HEK293 (cell line): ENCODE results near the gene AKR7A3.
A peak's percentile ranks its signal among the peaks of the same experiment; 100 is the strongest.

Experiments
- GFI1B ChIP-seq: fragments of 450-650 bp; formaldehyde crosslinking; IDR thresholded peaks from 2 replicates; pipeline ENCODE4 v1.5.1; 2016; ENCODE audit warnings: missing biosample characterization, missing genetic modification characterization
- GLIS1 ChIP-seq: fragments of 450-650 bp; formaldehyde crosslinking; IDR thresholded peaks from 2 replicates; pipeline ENCODE4 v1.5.1; 2016; ENCODE audit warnings: missing biosample characterization, missing genetic modification characterization
- HOXD13 ChIP-seq: sonication (generic); formaldehyde crosslinking; IDR thresholded peaks from 2 replicates; pipeline ENCODE4 v1.8.0; 2022; ENCODE audit warnings: missing genetic modification reagents, borderline replicate concordance
- IKZF3 ChIP-seq: fragments of 450-650 bp; IDR thresholded peaks from 2 replicates; pipeline ENCODE4 v1.5.0; 2018; ENCODE audit warnings: missing biosample characterization, mild to moderate bottlenecking, missing genetic modification characterization, moderate library complexity
- KLF10 ChIP-seq: fragments of 450-650 bp; IDR thresholded peaks from 2 replicates; pipeline ENCODE4 v1.5.1; 2018; ENCODE audit warnings: missing biosample characterization, mild to moderate bottlenecking, missing genetic modification characterization
- KLF7 ChIP-seq: fragments of 450-650 bp; formaldehyde crosslinking; IDR thresholded peaks from 2 replicates; pipeline ENCODE4 v1.5.1; 2016; ENCODE audit warnings: missing biosample characterization, missing genetic modification characterization, borderline replicate concordance
- KLF9 ChIP-seq: fragments of 450-650 bp; formaldehyde crosslinking; IDR thresholded peaks from 2 replicates; pipeline ENCODE4 v1.5.1; 2016; ENCODE audit warnings: missing biosample characterization, missing genetic modification characterization, low read depth
- OVOL3 ChIP-seq: fragments of 450-650 bp; formaldehyde crosslinking; IDR thresholded peaks from 2 replicates; pipeline ENCODE4 v1.5.1; 2016; ENCODE audit warnings: missing biosample characterization, missing genetic modification characterization
- REPIN1 ChIP-seq: fragments of 450-650 bp; formaldehyde crosslinking; IDR thresholded peaks from 2 replicates; pipeline ENCODE4 v1.5.1; 2017; ENCODE audit warnings: missing biosample characterization, missing genetic modification characterization, low read depth
- YY2 ChIP-seq: fragments of 450-650 bp; formaldehyde crosslinking; IDR thresholded peaks from 2 replicates; pipeline ENCODE4 v1.5.1; 2016; ENCODE audit warnings: missing biosample characterization, missing genetic modification characterization
- ZBTB20 ChIP-seq: fragments of 450-650 bp; formaldehyde crosslinking; IDR thresholded peaks from 2 replicates; pipeline ENCODE4 v1.5.1; 2016; ENCODE audit warnings: missing biosample characterization, missing genetic modification characterization
- ZBTB7A ChIP-seq: fragments of 450-650 bp; formaldehyde crosslinking; IDR thresholded peaks from 2 replicates; pipeline ENCODE4 v1.5.1; 2016; ENCODE audit warnings: low read depth, missing biosample characterization, missing genetic modification characterization
- ZFHX2 ChIP-seq: fragments of 450-650 bp; formaldehyde crosslinking; conservative IDR thresholded peaks from 2 replicates; pipeline ENCODE4 v1.5.1; 2016; ENCODE audit warnings: missing biosample characterization, missing genetic modification characterization
- ZFP3 ChIP-seq: fragments of 450-650 bp; formaldehyde crosslinking; IDR thresholded peaks from 2 replicates; pipeline ENCODE4 v1.5.1; 2016; ENCODE audit warnings: low read depth, missing biosample characterization, missing genetic modification characterization
- ZNF324 ChIP-seq: fragments of 450-650 bp; formaldehyde crosslinking; IDR thresholded peaks from 2 replicates; pipeline ENCODE4 v1.5.1; 2016; ENCODE audit warnings: missing biosample characterization, missing genetic modification characterization
- ZNF391 ChIP-seq: fragments of 450-650 bp; formaldehyde crosslinking; IDR thresholded peaks from 2 replicates; pipeline ENCODE4 v1.5.1; 2016; ENCODE audit warnings: low read depth, missing biosample characterization, missing genetic modification characterization, borderline replicate concordance
- ZNF501 ChIP-seq: fragments of 450-650 bp; formaldehyde crosslinking; IDR thresholded peaks from 2 replicates; pipeline ENCODE4 v1.5.1; 2016; ENCODE audit warnings: missing biosample characterization, missing genetic modification characterization
- ZNF571 ChIP-seq: fragments of 450-650 bp; formaldehyde crosslinking; IDR thresholded peaks from 2 replicates; pipeline ENCODE4 v1.5.0; 2017; ENCODE audit warnings: missing biosample characterization, missing genetic modification characterization
- ZNF600 ChIP-seq: fragments of 450-650 bp; formaldehyde crosslinking; IDR thresholded peaks from 2 replicates; pipeline ENCODE4 v1.5.1; 2016; ENCODE audit warnings: missing biosample characterization, missing genetic modification characterization
- ZNF624 ChIP-seq: fragments of 450-650 bp; formaldehyde crosslinking; IDR thresholded peaks from 2 replicates; pipeline ENCODE4 v1.5.1; 2017; ENCODE audit warnings: missing biosample characterization, missing genetic modification characterization
- ZNF660 ChIP-seq: fragments of 450-650 bp; IDR thresholded peaks from 2 replicates; pipeline ENCODE4 v1.5.1; 2018; ENCODE audit warnings: missing biosample characterization, mild to moderate bottlenecking, missing genetic modification characterization
- ZNF843 ChIP-seq: fragments of 450-650 bp; formaldehyde crosslinking; IDR thresholded peaks from 2 replicates; pipeline ENCODE4 v1.5.1; 2016; ENCODE audit warnings: missing biosample characterization, missing genetic modification characterization
- ZSCAN30 ChIP-seq: fragments of 450-650 bp; IDR thresholded peaks from 2 replicates; pipeline ENCODE4 v1.5.1; 2018; ENCODE audit warnings: missing biosample characterization, mild to moderate bottlenecking, missing genetic modification characterization, moderate library complexity
- TF ChIP-seq, protein P1 (sequence below): fragments of 450-650 bp; formaldehyde crosslinking; optimal IDR thresholded peaks from 2 replicates; pipeline ENCODE3; 2016; ENCODE audit warnings: missing biosample characterization, mild to moderate bottlenecking, missing genetic modification characterization
- TF ChIP-seq, protein P2 (sequence below): fragments of 450-650 bp; formaldehyde crosslinking; IDR thresholded peaks from 2 replicates; pipeline ENCODE4 v1.5.1; 2016; ENCODE audit warnings: missing biosample characterization, missing genetic modification characterization
- TF ChIP-seq, protein P3 (sequence below): fragments of 450-650 bp; formaldehyde crosslinking; IDR thresholded peaks from 2 replicates; pipeline ENCODE4 v1.5.1; 2016; ENCODE audit warnings: missing biosample characterization, missing genetic modification characterization
- TF ChIP-seq, protein P4 (sequence below): fragments of 450-650 bp; formaldehyde crosslinking; IDR thresholded peaks from 2 replicates; pipeline ENCODE4 v1.5.0; 2017; ENCODE audit warnings: missing biosample characterization, missing genetic modification characterization, borderline replicate concordance
- TF ChIP-seq, protein P5 (sequence below): fragments of 450-650 bp; formaldehyde crosslinking; conservative IDR thresholded peaks from 2 replicates; pipeline ENCODE4 v1.5.1; 2016; ENCODE audit warnings: low read depth, missing biosample characterization, missing genetic modification characterization
- TF ChIP-seq, protein P6 (sequence below): fragments of 450-650 bp; formaldehyde crosslinking; IDR thresholded peaks from 2 replicates; pipeline ENCODE4 v1.5.1; 2016; ENCODE audit warnings: missing biosample characterization, missing genetic modification characterization

Gene AKR7A3

DNA sequence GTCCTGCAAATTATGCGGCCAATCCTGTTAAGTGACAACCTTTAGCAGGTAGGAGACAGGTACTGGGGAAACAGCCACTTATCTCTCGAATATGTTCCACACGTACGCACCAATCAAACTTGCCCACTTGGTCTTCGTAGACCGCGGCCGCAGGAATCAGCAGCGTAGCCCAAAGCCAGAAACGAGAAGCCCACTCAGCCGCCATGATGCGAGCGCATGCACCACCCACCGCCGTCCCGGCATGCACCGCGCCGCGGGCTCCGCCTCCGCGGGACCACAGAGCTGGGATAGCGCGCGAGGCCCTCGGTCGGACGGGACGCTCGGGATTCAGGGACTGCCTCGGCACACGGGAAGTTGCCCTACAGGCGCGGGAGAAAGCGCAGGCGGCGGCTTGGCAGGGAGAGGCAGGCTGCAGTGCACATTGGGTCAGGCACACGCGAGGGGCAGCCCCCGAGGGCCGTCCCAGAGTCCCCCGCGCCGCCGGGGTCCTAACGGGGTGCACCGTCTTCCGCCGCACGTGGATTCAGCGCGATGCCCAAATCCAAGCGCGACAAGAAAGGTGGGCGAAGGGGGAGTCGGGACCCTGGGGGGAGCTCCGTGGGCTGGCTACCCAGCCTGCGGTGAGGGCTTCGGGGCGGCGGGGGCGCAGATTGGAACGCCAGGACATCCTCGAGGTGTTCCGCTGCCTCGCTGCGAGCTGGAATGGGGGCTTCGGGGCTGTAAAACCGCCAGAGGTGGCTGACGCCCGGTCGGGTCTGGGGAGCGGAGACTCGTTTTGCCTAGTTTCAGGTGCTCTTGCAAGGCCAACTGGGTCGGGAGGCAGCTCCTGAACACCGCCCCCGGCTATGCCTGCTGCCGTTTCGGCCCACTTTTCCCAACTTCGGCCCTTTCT lies 37.0 kb downstream of the AKR7A3 start, which contains the start of the genes EMC1 and MRTO4 (continued):
- TF ChIP-seq ZNF660 (tag by site-specific recombination): peak; percentile 89; the same call in 1 of the 2 replicates
- TF ChIP-seq ZNF624: no peak
- peak; percentile 77; the same call in 1 of the 2 replicates for TF ChIP-seq ZBTB7A (tag by site-specific recombination)
- no peak for TF ChIP-seq ZNF600
- TF ChIP-seq, protein P1, sequence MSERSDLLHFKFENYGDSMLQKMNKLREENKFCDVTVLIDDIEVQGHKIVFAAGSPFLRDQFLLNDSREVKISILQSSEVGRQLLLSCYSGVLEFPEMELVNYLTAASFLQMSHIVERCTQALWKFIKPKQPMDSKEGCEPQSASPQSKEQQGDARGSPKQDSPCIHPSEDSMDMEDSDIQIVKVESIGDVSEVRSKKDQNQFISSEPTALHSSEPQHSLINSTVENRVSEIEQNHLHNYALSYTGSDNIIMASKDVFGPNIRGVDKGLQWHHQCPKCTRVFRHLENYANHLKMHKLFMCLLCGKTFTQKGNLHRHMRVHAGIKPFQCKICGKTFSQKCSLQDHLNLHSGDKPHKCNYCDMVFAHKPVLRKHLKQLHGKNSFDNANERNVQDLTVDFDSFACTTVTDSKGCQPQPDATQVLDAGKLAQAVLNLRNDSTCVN: peak; percentile 94
- TF ChIP-seq HOXD13 (CRISPR knock-in tag): 0 out of 2 replicates have a peak, but pooled peaks have one; percentile 7
- TF ChIP-seq ZNF571 (tag by site-specific recombination): no peak
- 0 out of 2 replicates have a peak, but pooled peaks have one; percentile 39 for TF ChIP-seq KLF10 (tag by site-specific recombination)
- TF ChIP-seq KLF7 (tag by site-specific recombination): peak; percentile 77
- TF ChIP-seq, protein P2, sequence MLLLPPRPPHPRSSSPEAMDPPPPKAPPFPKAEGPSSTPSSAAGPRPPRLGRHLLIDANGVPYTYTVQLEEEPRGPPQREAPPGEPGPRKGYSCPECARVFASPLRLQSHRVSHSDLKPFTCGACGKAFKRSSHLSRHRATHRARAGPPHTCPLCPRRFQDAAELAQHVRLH (tag by site-specific recombination): peak; percentile 89
- TF ChIP-seq, protein P3, sequence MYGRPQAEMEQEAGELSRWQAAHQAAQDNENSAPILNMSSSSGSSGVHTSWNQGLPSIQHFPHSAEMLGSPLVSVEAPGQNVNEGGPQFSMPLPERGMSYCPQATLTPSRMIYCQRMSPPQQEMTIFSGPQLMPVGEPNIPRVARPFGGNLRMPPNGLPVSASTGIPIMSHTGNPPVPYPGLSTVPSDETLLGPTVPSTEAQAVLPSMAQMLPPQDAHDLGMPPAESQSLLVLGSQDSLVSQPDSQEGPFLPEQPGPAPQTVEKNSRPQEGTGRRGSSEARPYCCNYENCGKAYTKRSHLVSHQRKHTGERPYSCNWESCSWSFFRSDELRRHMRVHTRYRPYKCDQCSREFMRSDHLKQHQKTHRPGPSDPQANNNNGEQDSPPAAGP: peak; percentile 94
- TF ChIP-seq, protein P4, sequence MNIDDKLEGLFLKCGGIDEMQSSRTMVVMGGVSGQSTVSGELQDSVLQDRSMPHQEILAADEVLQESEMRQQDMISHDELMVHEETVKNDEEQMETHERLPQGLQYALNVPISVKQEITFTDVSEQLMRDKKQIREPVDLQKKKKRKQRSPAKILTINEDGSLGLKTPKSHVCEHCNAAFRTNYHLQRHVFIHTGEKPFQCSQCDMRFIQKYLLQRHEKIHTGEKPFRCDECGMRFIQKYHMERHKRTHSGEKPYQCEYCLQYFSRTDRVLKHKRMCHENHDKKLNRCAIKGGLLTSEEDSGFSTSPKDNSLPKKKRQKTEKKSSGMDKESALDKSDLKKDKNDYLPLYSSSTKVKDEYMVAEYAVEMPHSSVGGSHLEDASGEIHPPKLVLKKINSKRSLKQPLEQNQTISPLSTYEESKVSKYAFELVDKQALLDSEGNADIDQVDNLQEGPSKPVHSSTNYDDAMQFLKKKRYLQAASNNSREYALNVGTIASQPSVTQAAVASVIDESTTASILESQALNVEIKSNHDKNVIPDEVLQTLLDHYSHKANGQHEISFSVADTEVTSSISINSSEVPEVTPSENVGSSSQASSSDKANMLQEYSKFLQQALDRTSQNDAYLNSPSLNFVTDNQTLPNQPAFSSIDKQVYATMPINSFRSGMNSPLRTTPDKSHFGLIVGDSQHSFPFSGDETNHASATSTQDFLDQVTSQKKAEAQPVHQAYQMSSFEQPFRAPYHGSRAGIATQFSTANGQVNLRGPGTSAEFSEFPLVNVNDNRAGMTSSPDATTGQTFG (tag by site-specific recombination): no peak; the same call in 1 of the 2 replicates
- TF ChIP-seq REPIN1 (tag by site-specific recombination): 0 out of 2 replicates have a peak, but pooled peaks have one; percentile 69
- TF ChIP-seq KLF9 (tag by site-specific recombination): peak; percentile 86
- no peak for TF ChIP-seq GFI1B (tag by site-specific recombination)
- peak; percentile 94 for TF ChIP-seq ZNF324 (tag by site-specific recombination)
- peak; percentile 16; the same call in 1 of the 2 replicates for TF ChIP-seq ZBTB20
- TF ChIP-seq ZNF501: peak; percentile 81; the same call in 1 of the 2 replicates
- TF ChIP-seq IKZF3 (tag by site-specific recombination): peak; percentile 66
- peak; percentile 55; the same call in 1 of the 2 replicates for TF ChIP-seq GLIS1 (tag by site-specific recombination)
- TF ChIP-seq, protein P5, sequence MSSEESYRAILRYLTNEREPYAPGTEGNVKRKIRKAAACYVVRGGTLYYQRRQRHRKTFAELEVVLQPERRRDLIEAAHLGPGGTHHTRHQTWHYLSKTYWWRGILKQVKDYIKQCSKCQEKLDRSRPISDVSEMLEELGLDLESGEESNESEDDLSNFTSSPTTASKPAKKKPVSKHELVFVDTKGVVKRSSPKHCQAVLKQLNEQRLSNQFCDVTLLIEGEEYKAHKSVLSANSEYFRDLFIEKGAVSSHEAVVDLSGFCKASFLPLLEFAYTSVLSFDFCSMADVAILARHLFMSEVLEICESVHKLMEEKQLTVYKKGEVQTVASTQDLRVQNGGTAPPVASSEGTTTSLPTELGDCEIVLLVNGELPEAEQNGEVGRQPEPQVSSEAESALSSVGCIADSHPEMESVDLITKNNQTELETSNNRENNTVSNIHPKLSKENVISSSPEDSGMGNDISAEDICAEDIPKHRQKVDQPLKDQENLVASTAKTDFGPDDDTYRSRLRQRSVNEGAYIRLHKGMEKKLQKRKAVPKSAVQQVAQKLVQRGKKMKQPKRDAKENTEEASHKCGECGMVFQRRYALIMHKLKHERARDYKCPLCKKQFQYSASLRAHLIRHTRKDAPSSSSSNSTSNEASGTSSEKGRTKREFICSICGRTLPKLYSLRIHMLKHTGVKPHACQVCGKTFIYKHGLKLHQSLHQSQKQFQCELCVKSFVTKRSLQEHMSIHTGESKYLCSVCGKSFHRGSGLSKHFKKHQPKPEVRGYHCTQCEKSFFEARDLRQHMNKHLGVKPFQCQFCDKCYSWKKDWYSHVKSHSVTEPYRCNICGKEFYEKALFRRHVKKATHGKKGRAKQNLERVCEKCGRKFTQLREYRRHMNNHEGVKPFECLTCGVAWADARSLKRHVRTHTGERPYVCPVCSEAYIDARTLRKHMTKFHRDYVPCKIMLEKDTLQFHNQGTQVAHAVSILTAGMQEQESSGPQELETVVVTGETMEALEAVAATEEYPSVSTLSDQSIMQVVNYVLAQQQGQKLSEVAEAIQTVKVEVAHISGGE: peak; percentile 83
- TF ChIP-seq ZFHX2 (tag by site-specific recombination): peak; percentile 95
- TF ChIP-seq, protein P6, sequence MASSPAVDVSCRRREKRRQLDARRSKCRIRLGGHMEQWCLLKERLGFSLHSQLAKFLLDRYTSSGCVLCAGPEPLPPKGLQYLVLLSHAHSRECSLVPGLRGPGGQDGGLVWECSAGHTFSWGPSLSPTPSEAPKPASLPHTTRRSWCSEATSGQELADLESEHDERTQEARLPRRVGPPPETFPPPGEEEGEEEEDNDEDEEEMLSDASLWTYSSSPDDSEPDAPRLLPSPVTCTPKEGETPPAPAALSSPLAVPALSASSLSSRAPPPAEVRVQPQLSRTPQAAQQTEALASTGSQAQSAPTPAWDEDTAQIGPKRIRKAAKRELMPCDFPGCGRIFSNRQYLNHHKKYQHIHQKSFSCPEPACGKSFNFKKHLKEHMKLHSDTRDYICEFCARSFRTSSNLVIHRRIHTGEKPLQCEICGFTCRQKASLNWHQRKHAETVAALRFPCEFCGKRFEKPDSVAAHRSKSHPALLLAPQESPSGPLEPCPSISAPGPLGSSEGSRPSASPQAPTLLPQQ (tag by site-specific recombination): peak; percentile 86
- no peak for TF ChIP-seq ZFP3 (tag by site-specific recombination)
- TF ChIP-seq ZSCAN30: peak; percentile 5; the same call in 1 of the 2 replicates
- peak; percentile 97 for TF ChIP-seq YY2 (tag by site-specific recombination)
- TF ChIP-seq OVOL3 (tag by site-specific recombination): 0 out of 2 replicates have a peak, but pooled peaks have one; percentile 54
- TF ChIP-seq ZNF391 (tag by site-specific recombination): peak; percentile 79; the same call in 1 of the 2 replicates
- TF ChIP-seq ZNF843 (tag by site-specific recombination): peak; percentile 74
